Stimulated activated memory B cell treated with anti-CD40 and anti-IgM and Interleukin-4, amounts not matched to agents 10 μg/mL and 1 μg/mL and 100 μg/mL, for 72 hours (primary cell): ENCODE measurements around the gene MSANTD7.

Source experiments
- ATAC-seq: fragments of 150-1000 bp; cut with Tn5 transposase; 2 replicates; pipeline ENCODE4 v1.10.0; 2021
- H3K27ac Mint-ChIP-seq: one replicate; pipeline ENCODE4 v1.8.0; 2022; ENCODE audit warnings: mild to moderate bottlenecking, mixed read lengths
- H3K27me3 Mint-ChIP-seq: one replicate; pipeline ENCODE4 v1.8.0; 2022; ENCODE audit warnings: mixed read lengths
- H3K36me3 Mint-ChIP-seq: one replicate; pipeline ENCODE4 v1.8.0; 2022; ENCODE audit warnings: mixed read lengths
- H3K4me1 Mint-ChIP-seq: one replicate; pipeline ENCODE4 v1.8.0; 2022; ENCODE audit warnings: mixed read lengths
- H3K4me3 Mint-ChIP-seq: one replicate; pipeline ENCODE4 v1.8.0; 2022; ENCODE audit warnings: mild to moderate bottlenecking, moderate library complexity, mixed read lengths
- H3K9me3 Mint-ChIP-seq: one replicate; pipeline ENCODE4 v1.8.0; 2022; ENCODE audit warnings: mixed read lengths

Gene MSANTD7

GRCh38 chr10:14822879-14823755 lies 15.0 kb upstream of the MSANTD7 start:
- no peak for ATAC-seq
- Mint-ChIP-seq H3K36me3 (no peaks in the 10 kb centered on the region), H3K4me3 (no peak overlapping the region), H3K27ac (peak overlapping the region; percentile 89), H3K27me3 (no peaks in the 10 kb centered on the region), H3K9me3 (no peaks in the 10 kb centered on the region), H3K4me1 (peaks cover 27% of the 10 kb centered on the region)

DNA sequence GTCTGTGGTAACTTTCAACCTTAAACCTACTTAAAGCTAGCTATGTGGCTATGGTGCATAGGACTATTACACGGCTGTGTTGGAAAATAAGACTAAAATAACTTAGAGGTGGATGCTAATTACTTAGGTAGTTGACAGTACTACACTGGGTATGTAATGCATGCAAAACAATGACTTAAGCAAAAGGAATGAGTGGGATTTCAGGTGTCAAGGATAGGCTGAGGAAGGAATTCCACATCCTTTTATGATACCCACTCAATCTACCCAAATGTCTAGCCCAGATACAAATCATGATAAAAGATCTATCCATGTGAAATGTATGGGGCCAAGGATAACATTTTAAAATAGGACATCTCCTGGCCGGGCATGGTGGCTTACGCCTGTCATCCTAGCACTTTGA lies 14.1 kb upstream of the MSANTD7 start:
- Mint-ChIP-seq H3K9me3 (no peaks in the 10 kb centered on the region), H3K36me3 (no peaks in the 10 kb centered on the region), H3K27ac (no peak overlapping the region), H3K4me1 (peaks cover 27% of the 10 kb centered on the region), H3K4me3 (no peak overlapping the region), H3K27me3 (no peaks in the 10 kb centered on the region)
- no peak for ATAC-seq

DNA sequence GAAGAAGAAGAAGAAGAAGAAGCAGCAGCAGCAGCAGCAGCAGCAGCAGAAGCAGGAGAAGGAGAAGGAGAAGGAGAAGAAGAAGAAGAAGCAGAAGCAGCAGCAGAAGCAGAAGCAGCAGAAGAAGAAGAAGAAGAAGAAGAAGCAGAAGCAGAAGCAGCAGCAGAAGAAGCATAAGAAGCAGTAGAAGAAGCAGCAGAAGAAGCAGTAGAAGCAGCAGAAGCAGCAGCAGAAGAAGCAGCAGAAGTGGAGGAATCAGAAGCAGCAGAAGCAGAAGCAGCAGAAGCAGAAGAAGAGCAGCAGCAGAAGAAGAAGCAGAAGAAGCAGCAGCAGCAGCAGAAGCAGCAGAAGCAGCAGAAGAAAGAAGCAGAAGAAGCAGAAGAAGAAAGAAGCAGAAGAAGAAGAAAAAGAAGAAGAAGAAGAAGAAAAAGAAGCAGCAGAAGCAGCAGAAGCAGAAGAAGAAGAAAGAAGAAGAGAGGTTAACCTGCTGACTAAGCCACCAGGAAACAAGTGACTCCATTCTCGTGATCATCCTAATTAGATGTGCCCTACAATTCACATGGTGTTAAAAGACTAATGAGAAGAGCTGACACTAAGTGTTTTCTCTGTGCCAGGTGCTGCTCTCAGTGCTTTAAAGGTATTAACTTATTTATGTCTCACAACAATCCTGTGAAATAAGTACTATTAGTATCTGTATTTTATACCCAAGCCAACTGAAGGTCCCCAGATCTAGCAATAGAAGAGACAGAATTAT lies 11.9 kb upstream of the MSANTD7 start:
- Mint-ChIP-seq H3K27me3 (no peaks in the 10 kb centered on the region), H3K9me3 (no peaks in the 10 kb centered on the region), H3K27ac (peak overlapping the region; percentile 64), H3K36me3 (no peaks in the 10 kb centered on the region), H3K4me3 (no peak overlapping the region), H3K4me1 (peaks cover 20% of the 10 kb centered on the region)
- ATAC-seq, result no peak

DNA sequence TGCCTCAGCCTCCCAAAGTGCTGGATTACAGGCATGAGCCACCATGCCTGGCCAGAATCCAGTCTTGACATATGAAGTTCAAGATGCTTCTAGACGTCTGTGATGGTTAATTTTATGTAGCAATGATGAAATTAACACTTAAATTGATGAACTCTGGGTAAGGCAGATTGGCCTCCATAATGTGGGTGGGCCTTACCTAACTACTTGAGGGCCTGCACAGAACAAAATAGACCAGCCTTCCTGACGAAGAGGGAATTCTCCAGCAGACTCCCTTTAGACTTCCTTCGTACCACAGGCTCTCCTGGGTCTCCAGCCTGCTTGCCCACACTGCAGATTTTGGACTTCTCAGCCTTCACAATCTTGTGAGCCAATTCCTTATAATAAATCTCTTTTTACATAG lies 5.0 kb upstream of the MSANTD7 start:
- ATAC-seq, result no peak
- no peak overlapping the region for H3K27ac Mint-ChIP-seq
- no peak overlapping the region for H3K4me3 Mint-ChIP-seq
- peaks cover 7% of the 10 kb centered on the region for H3K4me1 Mint-ChIP-seq
- peaks cover 9% of the 10 kb centered on the region for H3K36me3 Mint-ChIP-seq
- no peaks in the 10 kb centered on the region for H3K27me3 Mint-ChIP-seq
- H3K9me3 Mint-ChIP-seq, result no peaks in the 10 kb centered on the region

DNA sequence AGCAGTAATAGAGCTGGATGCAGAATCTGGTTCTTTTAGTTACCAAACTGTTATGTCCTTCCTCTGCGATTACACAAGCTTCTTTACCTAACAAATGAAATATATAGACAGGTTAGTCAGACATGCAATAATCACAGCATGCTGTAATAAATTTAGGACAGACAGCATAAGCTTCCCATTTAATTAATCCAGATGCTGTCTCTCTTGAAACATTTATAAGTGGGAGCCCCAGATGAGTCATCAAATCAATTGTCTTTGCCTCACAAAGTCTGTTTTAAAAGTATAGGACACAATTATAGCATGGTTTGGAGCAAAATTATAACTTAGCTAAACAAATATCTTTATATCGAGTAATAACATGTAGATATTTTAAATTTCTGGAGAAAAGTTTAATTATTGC lies 1.9 kb upstream of the MSANTD7 start:
- H3K4me1 Mint-ChIP-seq, result peaks cover 16% of the 10 kb centered on the region
- no peak overlapping the region for H3K27ac Mint-ChIP-seq
- no peaks in the 10 kb centered on the region for H3K27me3 Mint-ChIP-seq
- ATAC-seq, result no peak
- no peaks in the 10 kb centered on the region for H3K9me3 Mint-ChIP-seq
- no peak overlapping the region for H3K4me3 Mint-ChIP-seq
- H3K36me3 Mint-ChIP-seq, result peaks cover 9% of the 10 kb centered on the region

- H3K27ac Mint-ChIP-seq, result peak overlapping the region; percentile 97
- no peaks in the 10 kb centered on the region for H3K9me3 Mint-ChIP-seq
- peaks cover 10% of the 10 kb centered on the region for H3K36me3 Mint-ChIP-seq
- peaks cover 16% of the 10 kb centered on the region for H3K4me1 Mint-ChIP-seq
- H3K27me3 Mint-ChIP-seq, result no peaks in the 10 kb centered on the region
- peak overlapping the region; percentile 98 for H3K4me3 Mint-ChIP-seq
- no peak for ATAC-seq
Measured at GRCh38 chr10:14837003-14837756, 926 bp upstream of the MSANTD7 start.

GRCh38 chr10:14838582-14839304 lies 637 bp downstream of the MSANTD7 start:
- Mint-ChIP-seq H3K4me3 (peak overlapping the region; percentile 98), H3K27me3 (no peaks in the 10 kb centered on the region)

DNA sequence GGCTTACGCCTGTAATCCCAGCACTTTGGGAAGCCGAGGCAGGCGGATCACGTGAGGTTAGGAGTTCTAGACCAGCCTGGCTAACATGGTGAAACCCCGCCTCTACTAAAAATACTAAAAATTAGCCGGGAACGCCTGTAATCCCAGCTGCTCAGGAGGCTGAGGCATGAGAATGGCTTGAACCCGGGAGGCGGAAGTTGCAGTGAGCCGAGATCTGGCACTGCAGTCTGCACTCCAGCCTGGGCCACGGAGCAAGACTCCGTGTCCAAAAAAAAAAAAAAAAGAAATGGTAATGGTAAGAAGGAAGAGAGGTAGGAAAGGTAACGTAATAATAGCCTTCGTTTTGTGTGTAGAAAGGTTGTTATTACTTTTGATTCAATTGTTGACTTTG lies 1.2 kb downstream of the MSANTD7 start:
- no peak for ATAC-seq
- H3K9me3 Mint-ChIP-seq, result no peaks in the 10 kb centered on the region
- H3K36me3 Mint-ChIP-seq, result peaks cover 20% of the 10 kb centered on the region
- peak overlapping the region; percentile 98 for H3K4me3 Mint-ChIP-seq
- peak overlapping the region; percentile 97 for H3K27ac Mint-ChIP-seq
- peaks cover 16% of the 10 kb centered on the region for H3K4me1 Mint-ChIP-seq
- no peaks in the 10 kb centered on the region for H3K27me3 Mint-ChIP-seq

More at GRCh38 chr10:14838582-14839304, 637 bp downstream of the MSANTD7 start:
- peak; percentile 14 for ATAC-seq
- H3K36me3 Mint-ChIP-seq, result peaks cover 20% of the 10 kb centered on the region
- no peaks in the 10 kb centered on the region for H3K9me3 Mint-ChIP-seq
- H3K27ac Mint-ChIP-seq, result peak overlapping the region; percentile 97
- peaks cover 16% of the 10 kb centered on the region for H3K4me1 Mint-ChIP-seq

DNA sequence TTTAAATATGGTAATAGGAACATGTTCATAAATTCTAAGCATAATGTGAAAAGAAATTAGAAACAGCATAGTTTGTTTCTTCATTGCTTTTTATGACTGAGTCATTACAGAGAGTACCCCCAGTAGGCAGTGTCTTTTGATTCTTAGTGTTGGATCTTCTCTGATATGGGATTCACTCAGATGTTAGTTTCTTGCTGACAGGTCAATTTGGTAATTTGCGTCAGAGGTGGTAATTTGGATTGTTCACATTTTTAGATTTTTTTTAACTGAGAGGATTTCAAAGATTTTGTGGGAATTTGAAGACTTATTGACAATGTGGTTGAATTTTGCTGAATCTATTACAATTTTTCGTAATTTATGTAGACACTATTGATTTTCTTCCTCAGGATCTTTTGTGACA lies 2.1 kb downstream of the MSANTD7 start:
- peaks cover 16% of the 10 kb centered on the region for H3K4me1 Mint-ChIP-seq
- no peak overlapping the region for H3K27ac Mint-ChIP-seq
- no peak for ATAC-seq
- H3K4me3 Mint-ChIP-seq, result no peak overlapping the region
- H3K9me3 Mint-ChIP-seq, result no peaks in the 10 kb centered on the region
- peaks cover 26% of the 10 kb centered on the region for H3K36me3 Mint-ChIP-seq
- H3K27me3 Mint-ChIP-seq, result no peaks in the 10 kb centered on the region

GRCh38 chr10:14843327-14843988 lies 5.4 kb downstream of the MSANTD7 start:
- Mint-ChIP-seq H3K36me3 (peaks cover 34% of the 10 kb centered on the region), H3K27ac (no peak overlapping the region), H3K4me3 (no peak overlapping the region), H3K27me3 (no peaks in the 10 kb centered on the region), H3K9me3 (no peaks in the 10 kb centered on the region), H3K4me1 (peaks cover 10% of the 10 kb centered on the region)
- ATAC-seq, result no peak

DNA sequence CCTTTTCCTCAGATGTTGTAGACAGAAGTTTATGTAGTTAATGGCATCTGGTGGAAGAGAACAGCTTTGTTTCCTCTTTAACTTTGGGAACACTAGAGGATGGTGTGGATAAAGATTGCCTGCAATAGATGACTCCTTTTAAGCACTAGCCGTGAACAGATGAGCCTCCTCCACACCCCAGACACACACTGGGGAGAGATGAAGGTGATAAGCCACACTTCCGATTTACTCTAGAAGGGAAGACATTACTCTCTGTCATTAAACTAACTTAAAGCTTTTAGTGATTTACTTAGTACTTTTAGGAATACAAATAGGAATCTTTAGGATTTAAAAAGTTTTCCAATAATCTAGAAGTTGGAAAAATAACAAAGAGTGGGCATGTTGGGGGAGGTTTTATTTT lies 6.8 kb downstream of the MSANTD7 start:
- Mint-ChIP-seq H3K9me3 (no peaks in the 10 kb centered on the region), H3K27me3 (no peaks in the 10 kb centered on the region), H3K4me3 (no peak overlapping the region), H3K4me1 (no peaks in the 10 kb centered on the region), H3K36me3 (peaks cover 40% of the 10 kb centered on the region), H3K27ac (no peak overlapping the region)
- no peak for ATAC-seq

GRCh38 chr10:14852236-14852635 lies 14.1 kb downstream of the MSANTD7 start:
- H3K9me3 Mint-ChIP-seq, result no peaks in the 10 kb centered on the region

DNA sequence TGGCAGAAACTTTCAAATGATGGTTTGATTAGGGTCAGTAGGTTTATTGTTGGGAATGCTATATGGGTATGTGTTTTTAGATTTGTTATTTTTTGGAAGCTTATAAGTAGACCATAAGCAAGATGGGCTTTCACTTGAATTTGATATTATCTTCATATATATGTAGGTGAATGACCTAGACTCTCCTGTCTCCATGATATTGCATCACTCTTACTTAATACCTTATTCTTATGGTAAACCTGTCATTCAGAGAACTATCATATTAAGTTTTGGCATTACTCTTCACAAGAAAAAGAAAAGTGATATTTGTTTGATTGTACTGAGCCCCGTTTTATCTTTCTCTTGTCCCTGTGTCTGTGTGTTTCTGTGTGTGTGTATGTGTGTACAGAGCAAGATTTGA lies 17.3 kb downstream of the MSANTD7 start:
- H3K27ac Mint-ChIP-seq, result no peak overlapping the region
- no peak for ATAC-seq
- peaks cover 63% of the 10 kb centered on the region for H3K36me3 Mint-ChIP-seq
- H3K27me3 Mint-ChIP-seq, result no peaks in the 10 kb centered on the region
- peaks cover 6% of the 10 kb centered on the region for H3K4me1 Mint-ChIP-seq
- H3K9me3 Mint-ChIP-seq, result no peaks in the 10 kb centered on the region
- no peak overlapping the region for H3K4me3 Mint-ChIP-seq

More at GRCh38 chr10:14852236-14852635, 14.1 kb downstream of the MSANTD7 start:
- no peaks in the 10 kb centered on the region for H3K4me1 Mint-ChIP-seq
- no peak overlapping the region for H3K27ac Mint-ChIP-seq
- H3K36me3 Mint-ChIP-seq, result peaks cover 47% of the 10 kb centered on the region
- no peaks in the 10 kb centered on the region for H3K27me3 Mint-ChIP-seq
- no peak for ATAC-seq
- H3K4me3 Mint-ChIP-seq, result no peak overlapping the region

DNA sequence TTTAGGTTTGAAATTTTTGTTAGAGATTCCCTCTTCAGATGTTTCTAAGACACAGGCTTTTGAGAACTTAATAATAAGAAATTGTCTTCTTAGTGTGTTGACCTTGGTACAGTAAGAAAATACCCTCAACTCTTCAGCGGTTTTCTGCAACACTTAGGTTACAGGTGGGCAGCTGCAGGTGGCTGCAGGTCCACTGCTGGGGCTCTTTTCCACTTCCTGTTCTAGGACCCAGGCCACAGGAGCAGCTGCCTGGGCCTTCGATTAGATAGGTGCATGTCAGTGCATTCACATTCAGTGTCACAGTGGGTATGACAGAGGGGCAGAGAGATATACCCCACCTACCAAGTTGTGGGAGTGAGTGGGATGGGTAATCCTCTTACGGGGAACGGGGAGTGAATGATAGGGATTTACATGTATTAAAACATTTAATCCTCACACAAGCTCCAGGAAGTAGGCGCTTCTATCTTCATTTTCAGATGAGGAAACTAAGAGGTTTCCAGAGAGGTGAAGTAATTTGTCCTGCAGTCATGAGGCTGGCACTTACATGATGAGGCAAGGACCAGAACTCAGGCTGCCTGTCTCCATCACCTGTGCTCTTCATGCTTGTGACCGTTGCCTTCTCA lies 20.3 kb downstream of the MSANTD7 start:
- H3K9me3 Mint-ChIP-seq, result no peaks in the 10 kb centered on the region
- no peaks in the 10 kb centered on the region for H3K27me3 Mint-ChIP-seq
- H3K27ac Mint-ChIP-seq, result peak overlapping the region; percentile 37
- H3K4me1 Mint-ChIP-seq, result peaks cover 6% of the 10 kb centered on the region
- H3K36me3 Mint-ChIP-seq, result peaks cover 53% of the 10 kb centered on the region
- H3K4me3 Mint-ChIP-seq, result no peak overlapping the region
- no peak for ATAC-seq
